ENCODE data around the gene MS4A8.

Gene MS4A8

DNA sequence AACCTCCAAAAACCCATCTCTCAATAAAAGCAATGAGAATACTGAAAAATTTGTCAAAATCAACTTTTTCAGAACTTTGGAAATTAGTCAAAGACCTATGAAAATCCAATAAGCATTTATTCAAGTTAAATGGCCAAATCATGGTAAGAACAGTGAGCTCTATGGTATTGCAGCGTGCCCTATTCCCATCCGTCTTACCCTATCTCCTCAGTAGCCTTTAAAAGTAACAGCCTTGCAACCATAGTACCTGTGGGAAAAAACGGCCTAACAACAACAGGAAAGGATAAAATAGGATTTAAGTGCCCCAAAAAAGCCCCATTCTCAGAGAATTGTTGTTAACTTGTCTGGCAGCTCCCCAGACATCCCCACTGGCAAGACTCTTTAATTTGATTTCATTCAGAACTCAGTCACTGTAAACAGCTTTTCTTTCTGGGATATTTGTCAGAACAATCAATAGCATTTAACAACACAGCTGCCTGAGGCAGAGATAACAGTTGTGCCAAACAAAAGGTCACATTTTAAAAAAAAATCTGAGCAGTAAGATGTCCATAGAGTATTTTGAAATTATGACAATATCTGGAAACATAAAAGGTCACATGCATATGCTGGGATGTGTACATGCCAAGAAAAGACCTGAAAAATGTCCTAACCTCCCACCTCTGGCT, 18.8 kb upstream of the MS4A8 start:
- no peak for TF ChIP-seq CREB1 (IDR thresholded peaks at IDR 0.05; ENCODE audit: low read depth)
- no peak for TF ChIP-seq ZBTB7A (IDR thresholded peaks at IDR 0.05; ENCODE audit: low read depth)
- no peak for TF ChIP-seq TAF1 (IDR thresholded peaks at IDR 0.05; ENCODE audit: low read depth)
- no peak for TF ChIP-seq FOXM1 (IDR thresholded peaks at IDR 0.05; ENCODE audit: borderline replicate concordance, low read depth)
- no peak for TF ChIP-seq YY1 (IDR thresholded peaks at IDR 0.05; ENCODE audit: low read depth)
- TF ChIP-seq REST (IDR thresholded peaks at IDR 0.05; ENCODE audit: low read depth) = no peak
- TF ChIP-seq NFIC (IDR thresholded peaks at IDR 0.05) = no peak
- TF ChIP-seq CEBPB (IDR thresholded peaks at IDR 0.05) = no peak
- TF ChIP-seq, protein P1, sequence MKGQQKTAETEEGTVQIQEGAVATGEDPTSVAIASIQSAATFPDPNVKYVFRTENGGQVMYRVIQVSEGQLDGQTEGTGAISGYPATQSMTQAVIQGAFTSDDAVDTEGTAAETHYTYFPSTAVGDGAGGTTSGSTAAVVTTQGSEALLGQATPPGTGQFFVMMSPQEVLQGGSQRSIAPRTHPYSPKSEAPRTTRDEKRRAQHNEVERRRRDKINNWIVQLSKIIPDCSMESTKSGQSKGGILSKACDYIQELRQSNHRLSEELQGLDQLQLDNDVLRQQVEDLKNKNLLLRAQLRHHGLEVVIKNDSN (IDR thresholded peaks at IDR 0.05) = no peak
- no peak for TF ChIP-seq EGR1 (IDR thresholded peaks at IDR 0.05)
- no peak for TF ChIP-seq TEAD4 (IDR thresholded peaks at IDR 0.05)
- TF ChIP-seq, protein P2, sequence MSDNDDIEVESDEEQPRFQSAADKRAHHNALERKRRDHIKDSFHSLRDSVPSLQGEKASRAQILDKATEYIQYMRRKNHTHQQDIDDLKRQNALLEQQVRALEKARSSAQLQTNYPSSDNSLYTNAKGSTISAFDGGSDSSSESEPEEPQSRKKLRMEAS (IDR thresholded peaks at IDR 0.05) = no peak
- no peak for TF ChIP-seq RAD21 (IDR thresholded peaks at IDR 0.05; ENCODE audit: low read depth)
- no peak for TF ChIP-seq EP300 (IDR thresholded peaks at IDR 0.05; ENCODE audit: borderline replicate concordance)
- no peak for TF ChIP-seq TCF12 (IDR thresholded peaks at IDR 0.05; ENCODE audit: low read depth)

GRCh38 chr11:60691661-60692060, 7.8 kb upstream of the MS4A8 start:
- TF ChIP-seq TEAD4 (IDR thresholded peaks at IDR 0.05) (no peak), TCF12 (IDR thresholded peaks at IDR 0.05; ENCODE audit: low read depth) (no peak), RAD21 (IDR thresholded peaks at IDR 0.05; ENCODE audit: low read depth) (no peak), TAF1 (IDR thresholded peaks at IDR 0.05; ENCODE audit: low read depth) (no peak), EGR1 (IDR thresholded peaks at IDR 0.05) (no peak), CEBPB (IDR thresholded peaks at IDR 0.05) (no peak), YY1 (IDR thresholded peaks at IDR 0.05; ENCODE audit: low read depth) (no peak), REST (IDR thresholded peaks at IDR 0.05; ENCODE audit: low read depth) (no peak), EP300 (IDR thresholded peaks at IDR 0.05; ENCODE audit: borderline replicate concordance) (no peak), FOXM1 (IDR thresholded peaks at IDR 0.05; ENCODE audit: borderline replicate concordance, low read depth) (no peak), NFIC (IDR thresholded peaks at IDR 0.05) (no peak), CREB1 (IDR thresholded peaks at IDR 0.05; ENCODE audit: low read depth) (no peak)
- TF ChIP-seq, protein P1 (IDR thresholded peaks at IDR 0.05) = no peak
- TF ChIP-seq, protein P2 (IDR thresholded peaks at IDR 0.05) = no peak

- TF ChIP-seq TCF12 (IDR thresholded peaks at IDR 0.05; ENCODE audit: low read depth) (no peak), ZBTB7A (IDR thresholded peaks at IDR 0.05; ENCODE audit: low read depth) (no peak), NFIC (IDR thresholded peaks at IDR 0.05) (no peak), CEBPB (IDR thresholded peaks at IDR 0.05) (no peak), REST (IDR thresholded peaks at IDR 0.05; ENCODE audit: low read depth) (no peak), TEAD4 (IDR thresholded peaks at IDR 0.05) (no peak), RAD21 (IDR thresholded peaks at IDR 0.05; ENCODE audit: low read depth) (no peak), CREB1 (IDR thresholded peaks at IDR 0.05; ENCODE audit: low read depth) (no peak), YY1 (IDR thresholded peaks at IDR 0.05; ENCODE audit: low read depth) (no peak)
These were observed 524 bp downstream of the MS4A8 start for GRCh38 chr11:60699936-60700335.

DNA sequence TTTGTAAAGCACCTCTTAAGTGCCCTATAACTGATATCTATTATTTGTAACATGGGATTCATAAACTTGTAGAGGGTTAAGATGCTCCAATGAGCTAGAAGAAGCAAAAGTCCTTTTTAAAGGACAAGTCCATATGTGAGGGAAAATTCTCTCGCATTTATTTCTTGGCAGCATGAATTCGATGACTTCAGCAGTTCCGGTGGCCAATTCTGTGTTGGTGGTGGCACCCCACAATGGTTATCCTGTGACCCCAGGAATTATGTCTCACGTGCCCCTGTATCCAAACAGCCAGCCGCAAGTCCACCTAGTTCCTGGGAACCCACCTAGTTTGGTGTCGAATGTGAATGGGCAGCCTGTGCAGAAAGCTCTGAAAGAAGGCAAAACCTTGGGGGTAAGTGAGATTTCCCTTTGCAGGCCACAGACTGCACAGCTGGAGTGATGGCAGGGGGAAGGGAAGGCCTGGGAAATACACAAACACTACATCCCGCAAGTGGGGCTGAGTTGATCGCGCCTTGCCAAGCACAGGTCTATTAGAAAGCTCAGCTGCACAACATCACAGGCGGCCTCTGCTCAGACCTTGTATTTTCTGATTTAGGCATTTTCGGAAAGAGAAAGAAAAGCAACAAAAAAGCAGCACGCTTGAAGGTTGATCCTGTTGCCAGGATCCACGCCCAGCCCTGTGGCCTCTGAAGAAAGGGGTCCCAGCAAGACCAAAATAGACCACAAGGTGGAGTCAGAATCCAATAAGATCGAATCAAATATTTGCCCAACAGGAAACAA, 1.5 kb downstream of the MS4A8 start:
- peak; percentile 51; the same call in 1 of the 2 replicates for TF ChIP-seq RAD21 (IDR thresholded peaks at IDR 0.05; ENCODE audit: low read depth)
- TF ChIP-seq CREB1 (IDR thresholded peaks at IDR 0.05; ENCODE audit: low read depth) = no peak

All from Ishikawa (cell line).